HUES48 (cell line): Measurements from ENCODE around the gene RIPOR1.
A peak's percentile ranks its signal among the peaks of the same experiment; 100 is the strongest.
"Not testable (repeated sequence)": the region's sequence is repeated elsewhere in the genome, so short reads cannot be mapped to it uniquely, and the experiment has no call there.

ENCODE experiments used
- H3K27ac ChIP-seq: one replicate; pipeline ENCODE4 v1.7.0; 2013; ENCODE audit warnings: low read depth, low read length, inconsistent platforms
- H3K27me3 ChIP-seq: 2 replicates; pipeline ENCODE4 v1.6.1; 2013; ENCODE audit warnings: mild to moderate bottlenecking, low read length; ENCODE audit not compliant: control insufficient read depth, insufficient read depth
- H3K36me3 ChIP-seq: 2 replicates; pipeline ENCODE4 v1.6.1; 2013; ENCODE audit warnings: low read length; ENCODE audit not compliant: control insufficient read depth, insufficient read depth
- H3K4me1 ChIP-seq: 2 replicates; pipeline ENCODE4 v1.6.1; 2013; ENCODE audit warnings: mild to moderate bottlenecking, low read length; ENCODE audit not compliant: control insufficient read depth, insufficient read depth
- H3K4me3 ChIP-seq: 2 replicates; pipeline ENCODE4 v1.5.1; 2013; ENCODE audit warnings: mild to moderate bottlenecking, low read depth, low read length
- H3K9ac ChIP-seq: 2 replicates; pipeline ENCODE4 v1.6.1; 2013; ENCODE audit warnings: mild to moderate bottlenecking, low read depth, low read length, moderate library complexity
- H3K9me3 ChIP-seq: 2 replicates; pipeline ENCODE4 v1.6.1; 2013; ENCODE audit warnings: low read length; ENCODE audit not compliant: control insufficient read depth, insufficient read depth

RIPOR1 gene

DNA sequence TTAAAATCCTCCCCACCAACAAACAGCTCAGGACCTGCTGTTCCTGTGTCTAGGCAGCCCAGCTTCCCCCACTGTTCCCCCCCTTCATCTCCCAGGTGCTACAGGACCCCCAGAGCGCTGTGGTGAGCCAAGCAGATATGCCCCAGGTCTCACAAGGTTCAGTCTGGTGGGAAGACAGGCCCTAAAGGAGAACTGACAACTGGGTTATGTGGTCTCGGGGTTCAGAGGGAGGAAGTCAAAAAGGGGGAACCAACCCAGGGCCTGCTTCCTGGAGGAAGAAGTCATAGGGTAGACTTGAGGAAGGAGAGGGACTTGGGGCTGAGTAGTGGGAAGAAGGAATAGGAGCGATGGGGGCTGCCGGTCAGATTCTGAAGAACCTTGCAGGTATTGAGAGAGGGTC, 2.6 kb downstream of the RIPOR1 start:
- H3K27me3 ChIP-seq, result peaks cover 96% of the 10 kb centered on the region
- peaks cover 6% of the 10 kb centered on the region for H3K4me1 ChIP-seq
- no peak overlapping the region for H3K27ac ChIP-seq
- H3K9ac ChIP-seq, result no peak overlapping the region
- H3K36me3 ChIP-seq, result no peaks in the 10 kb centered on the region
- H3K9me3 ChIP-seq, result no peaks in the 10 kb centered on the region
- H3K4me3 ChIP-seq, result no peak overlapping the region

DNA sequence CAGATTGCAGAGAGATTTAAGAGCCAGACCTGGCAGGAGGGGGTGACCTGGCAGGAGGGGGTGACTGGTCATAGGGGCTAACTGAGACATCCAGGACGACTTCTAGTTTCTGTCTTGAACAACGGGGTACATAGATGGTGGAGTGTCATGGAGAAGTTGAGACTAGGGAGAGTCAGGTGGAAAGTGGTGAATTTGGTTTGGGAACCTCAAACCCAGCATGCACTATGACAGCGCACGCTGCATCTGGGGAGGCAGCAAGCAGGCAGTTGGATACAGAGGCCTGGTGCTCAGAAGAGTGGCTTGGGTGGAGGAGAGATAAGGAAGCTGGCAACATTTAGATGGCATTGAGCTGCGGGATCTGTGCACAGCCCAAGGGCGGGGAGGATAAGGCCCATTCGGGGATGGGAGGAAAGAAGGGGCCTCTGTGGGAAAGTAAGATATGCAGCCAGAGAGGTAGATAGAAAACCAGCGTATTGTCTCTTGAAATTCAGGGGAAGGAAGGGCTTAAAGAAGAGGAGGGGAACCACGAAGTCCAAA, 4.5 kb downstream of the RIPOR1 start:
- H3K9me3 ChIP-seq, result no peaks in the 10 kb centered on the region
- H3K27ac ChIP-seq, result no peak overlapping the region
- H3K4me1 ChIP-seq, result peaks cover 9% of the 10 kb centered on the region
- H3K36me3 ChIP-seq, result no peaks in the 10 kb centered on the region
- H3K9ac ChIP-seq, result no peak overlapping the region
- H3K27me3 ChIP-seq, result peaks cover 96% of the 10 kb centered on the region
- H3K4me3 ChIP-seq, result no peak overlapping the region

DNA sequence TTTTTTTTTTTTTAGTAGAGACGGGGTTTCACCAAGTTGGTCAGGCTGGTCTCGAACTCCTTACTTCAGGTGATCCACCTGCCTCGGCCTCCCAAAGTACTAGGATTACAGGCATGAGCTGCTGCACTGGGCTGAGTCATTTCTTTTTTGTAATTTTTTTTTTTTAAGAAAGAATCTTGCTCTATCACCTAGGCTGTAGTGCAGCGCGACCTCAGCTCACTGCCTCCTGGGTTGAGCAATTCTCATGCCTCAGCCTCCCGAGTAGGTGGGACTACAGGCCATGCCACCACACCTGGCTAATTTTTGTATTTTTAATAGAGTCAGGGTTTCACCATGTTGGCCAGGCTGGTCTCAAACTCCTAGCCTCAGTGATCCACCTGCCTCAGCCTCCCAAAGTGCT, 5.4 kb downstream of the RIPOR1 start:
- H3K27ac ChIP-seq, H3K9ac ChIP-seq, H3K9me3 ChIP-seq, H3K36me3 ChIP-seq, H3K4me1 ChIP-seq, H3K4me3 ChIP-seq: not testable (repeated sequence)
- peaks cover 98% of the 10 kb centered on the region for H3K27me3 ChIP-seq

GRCh38 chr16:67534431-67534830, 5.8 kb downstream of the RIPOR1 start:
- H3K36me3 ChIP-seq, result no peaks in the 10 kb centered on the region
- H3K4me1 ChIP-seq, result peaks cover 6% of the 10 kb centered on the region
- H3K9me3 ChIP-seq, result no peaks in the 10 kb centered on the region
- H3K27me3 ChIP-seq, result peaks cover 98% of the 10 kb centered on the region
- H3K4me3 ChIP-seq, result no peak overlapping the region
- H3K9ac ChIP-seq, result no peak overlapping the region
- H3K27ac ChIP-seq, result no peak overlapping the region

DNA sequence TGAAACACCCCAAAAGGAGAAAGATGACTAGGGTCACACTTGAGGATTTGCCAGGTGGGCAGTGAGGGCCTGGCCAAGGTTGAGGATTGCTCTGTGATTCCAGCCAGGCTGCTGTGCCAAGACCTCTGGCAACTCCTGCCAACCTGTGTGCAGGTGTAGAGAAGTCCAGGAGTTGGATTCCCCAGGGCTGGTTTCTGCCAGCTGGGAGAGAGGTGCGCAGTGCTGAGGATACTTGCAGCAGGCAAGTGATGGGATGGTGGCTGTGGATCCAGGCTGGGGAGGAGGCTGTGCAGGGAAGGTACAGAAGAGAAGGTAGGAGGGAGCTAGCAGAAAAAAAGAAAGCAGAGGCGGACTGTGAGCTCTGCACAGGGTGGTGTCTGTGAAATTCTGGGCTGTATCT, 6.6 kb downstream of the RIPOR1 start:
- H3K9ac ChIP-seq, result no peak overlapping the region
- H3K4me1 ChIP-seq, result peaks cover 3% of the 10 kb centered on the region; the same call in 1 of the 2 replicates
- no peak overlapping the region for H3K27ac ChIP-seq
- no peaks in the 10 kb centered on the region for H3K36me3 ChIP-seq
- H3K9me3 ChIP-seq, result no peaks in the 10 kb centered on the region
- peaks cover 97% of the 10 kb centered on the region for H3K27me3 ChIP-seq
- no peak overlapping the region for H3K4me3 ChIP-seq

DNA sequence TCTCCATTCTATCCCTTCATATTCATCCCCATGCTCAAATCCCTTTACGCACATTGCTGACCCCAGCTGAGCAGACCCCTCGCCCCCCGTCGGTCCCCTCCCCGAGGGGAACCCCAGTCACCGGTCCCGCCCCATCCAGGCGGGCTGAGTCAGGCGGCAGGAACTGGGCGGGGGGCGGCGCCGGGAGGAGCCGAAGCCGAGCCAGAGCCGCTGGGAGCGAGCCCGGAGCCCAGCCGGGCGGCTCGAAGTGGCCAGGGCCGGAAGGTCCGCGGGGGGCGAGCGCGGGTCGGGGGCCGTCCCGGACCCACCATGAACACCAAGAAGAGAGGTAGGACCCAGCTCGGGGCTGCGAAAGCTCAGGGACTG, 8.6 kb downstream of the RIPOR1 start:
- H3K4me1 ChIP-seq, result peaks cover 3% of the 10 kb centered on the region; the same call in 1 of the 2 replicates
- H3K9me3 ChIP-seq, result no peaks in the 10 kb centered on the region
- H3K27ac ChIP-seq, result peak overlapping the region; percentile 36
- H3K9ac ChIP-seq, result peak overlapping the region; percentile 22; the same call in 1 of the 2 replicates
- H3K36me3 ChIP-seq, result 0 out of 2 replicates have a peak, but pooled peaks cover 4% of the 10 kb centered on the region
- H3K4me3 ChIP-seq, result peak overlapping the region; percentile 66
- H3K27me3 ChIP-seq, result peaks cover 84% of the 10 kb centered on the region

DNA sequence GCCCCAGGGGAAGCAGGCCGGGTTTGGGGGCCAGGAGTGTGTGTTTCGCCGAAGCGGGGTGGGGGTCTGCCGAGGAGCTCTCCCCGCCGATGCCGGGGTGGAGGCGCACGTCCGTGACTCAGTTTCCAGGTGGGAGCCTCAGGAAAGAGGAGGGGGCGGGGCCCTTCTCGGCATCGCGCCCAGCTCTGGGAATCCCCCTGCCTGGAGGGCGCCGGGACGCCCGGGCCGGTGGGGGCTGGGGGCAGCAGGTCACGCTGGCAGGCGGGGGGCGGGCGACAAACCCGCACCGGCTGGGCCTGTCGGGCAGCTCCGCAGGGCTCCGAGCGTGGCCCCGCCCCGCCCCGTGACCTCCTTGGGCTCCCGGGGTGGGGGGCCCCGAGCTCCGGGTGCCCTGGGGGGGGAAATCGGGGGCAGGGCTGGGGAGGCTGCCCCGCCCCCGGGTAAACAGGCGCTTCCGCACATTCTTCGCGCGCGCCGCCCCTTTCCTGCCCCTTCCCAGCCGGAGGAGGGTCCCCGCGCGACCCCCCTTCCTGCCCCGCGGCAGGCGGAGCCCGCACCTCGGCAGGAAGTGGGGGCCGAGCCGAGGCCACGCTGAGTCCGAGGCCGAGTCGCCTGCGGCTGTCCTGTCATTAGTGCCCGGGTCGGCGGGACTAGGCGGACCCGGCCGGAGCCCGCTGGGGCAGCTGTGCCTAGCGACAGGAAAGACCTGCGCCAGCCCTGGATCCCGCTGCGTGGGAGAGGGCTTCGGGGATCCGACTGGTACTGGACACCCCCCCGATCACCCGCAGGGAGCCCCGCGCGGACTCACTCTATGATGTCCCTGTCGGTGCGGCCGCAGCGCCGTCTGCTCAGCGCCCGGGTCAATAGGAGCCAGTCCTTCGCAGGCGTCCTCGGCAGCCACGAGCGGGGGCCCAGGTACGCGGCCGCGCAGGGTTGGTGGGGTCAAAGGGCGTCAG, 9.3 kb downstream of the RIPOR1 start:
- 0 out of 2 replicates have a peak, but pooled peaks cover 5% of the 10 kb centered on the region for H3K36me3 ChIP-seq
- peaks cover 77% of the 10 kb centered on the region for H3K27me3 ChIP-seq
- peak overlapping the region; percentile 66 for H3K4me3 ChIP-seq
- H3K4me1 ChIP-seq, result peaks cover 3% of the 10 kb centered on the region; the same call in 1 of the 2 replicates
- no peaks in the 10 kb centered on the region for H3K9me3 ChIP-seq
- peak overlapping the region; percentile 22; the same call in 1 of the 2 replicates for H3K9ac ChIP-seq
- peak overlapping the region; percentile 36 for H3K27ac ChIP-seq

DNA sequence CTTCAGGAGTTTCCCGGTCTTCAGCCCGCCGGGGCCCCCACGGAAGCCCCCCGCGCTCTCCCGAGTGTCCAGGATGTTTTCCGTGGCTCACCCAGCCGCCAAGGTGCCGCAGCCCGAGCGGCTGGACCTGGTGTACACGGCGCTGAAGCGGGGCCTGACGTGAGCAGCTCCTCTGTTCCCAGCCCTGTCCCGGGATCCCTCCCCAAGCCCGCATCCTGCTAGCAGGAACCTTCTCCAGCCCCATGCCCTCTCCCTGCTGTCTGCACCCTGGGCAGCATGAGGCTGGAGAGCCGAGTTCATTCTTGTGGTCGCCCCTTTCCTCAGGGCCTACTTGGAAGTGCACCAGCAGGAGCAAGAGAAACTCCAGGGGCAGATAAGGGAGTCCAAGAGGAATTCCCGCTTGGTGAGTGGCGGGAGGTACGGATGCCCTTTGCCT, 10.1 kb downstream of the RIPOR1 start:
- Histone ChIP-seq H3K9me3 (no peaks in the 10 kb centered on the region), H3K9ac (no peak overlapping the region), H3K4me3 (peak overlapping the region; percentile 66), H3K4me1 (peaks cover 3% of the 10 kb centered on the region; the same call in 1 of the 2 replicates), H3K36me3 (0 out of 2 replicates have a peak, but pooled peaks cover 5% of the 10 kb centered on the region), H3K27me3 (peaks cover 69% of the 10 kb centered on the region), H3K27ac (no peak overlapping the region)

GRCh38 chr16:67539271-67539670, 10.6 kb downstream of the RIPOR1 start:
- Histone ChIP-seq H3K4me3 (no peak overlapping the region), H3K9ac (no peak overlapping the region), H3K9me3 (no peaks in the 10 kb centered on the region), H3K27ac (no peak overlapping the region), H3K4me1 (peaks cover 3% of the 10 kb centered on the region; the same call in 1 of the 2 replicates), H3K36me3 (0 out of 2 replicates have a peak, but pooled peaks cover 5% of the 10 kb centered on the region), H3K27me3 (peaks cover 64% of the 10 kb centered on the region)

GRCh38 chr16:67539691-67540635, 11.3 kb downstream of the RIPOR1 start:
- peaks cover 57% of the 10 kb centered on the region for H3K27me3 ChIP-seq
- H3K4me3 ChIP-seq, result no peak overlapping the region
- H3K9me3 ChIP-seq, result no peaks in the 10 kb centered on the region
- no peak overlapping the region for H3K9ac ChIP-seq
- H3K27ac ChIP-seq, result no peak overlapping the region
- 0 out of 2 replicates have a peak, but pooled peaks cover 5% of the 10 kb centered on the region for H3K36me3 ChIP-seq
- H3K4me1 ChIP-seq, result peaks cover 3% of the 10 kb centered on the region; the same call in 1 of the 2 replicates
